Activated naive CD8-positive, alpha-beta T cell treated with anti-CD3 and anti-CD28 coated beads, Interleukin-2, amount 50 U/mL, for 24 hours (primary cell): ENCODE measurements around the gene KIRREL3.

Source experiments
- ATAC-seq: fragments of 150-1000 bp; cut with Tn5 transposase; one replicate; pipeline ENCODE4 v1.10.0; 2021
- DNase-seq: peaks from one replicate; pipeline ENCODE4 v3.0.0; 2021
- H3K27ac Mint-ChIP-seq: one replicate; pipeline ENCODE4 v1.8.0; 2021; ENCODE audit warnings: mild to moderate bottlenecking, mixed read lengths
- H3K27me3 Mint-ChIP-seq: one replicate; pipeline ENCODE4 v1.8.0; 2021; ENCODE audit warnings: mixed read lengths
- H3K36me3 Mint-ChIP-seq: one replicate; pipeline ENCODE4 v1.8.0; 2021; ENCODE audit warnings: low read depth, mixed read lengths
- H3K4me1 Mint-ChIP-seq: one replicate; pipeline ENCODE4 v1.8.0; 2021; ENCODE audit warnings: mixed read lengths
- H3K4me3 Mint-ChIP-seq: one replicate; pipeline ENCODE4 v1.8.0; 2021; ENCODE audit warnings: mild to moderate bottlenecking, moderate library complexity, mixed read lengths
- H3K9me3 Mint-ChIP-seq: one replicate; pipeline ENCODE4 v1.8.0; 2021; ENCODE audit warnings: mixed read lengths

KIRREL3 gene

DNA sequence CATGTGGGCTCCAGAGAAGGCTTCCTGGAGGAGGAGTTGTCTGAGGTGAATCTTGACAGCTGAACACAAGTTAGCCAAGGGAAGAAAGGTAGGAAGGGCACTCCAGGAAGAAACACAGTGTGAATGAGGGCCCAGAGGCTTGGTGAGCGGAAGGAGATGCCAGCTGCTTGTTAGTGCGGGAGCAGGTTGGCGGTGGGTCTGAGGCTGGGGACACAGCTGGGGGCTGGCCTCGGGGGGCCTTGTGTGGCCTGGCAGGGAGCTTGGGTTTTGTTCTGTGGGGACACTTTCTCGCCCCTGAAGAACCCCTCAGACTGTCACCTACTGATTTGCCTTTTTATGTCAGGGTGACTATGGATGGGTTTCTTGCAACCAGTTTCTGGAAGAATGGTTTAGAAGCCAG, 485.1 kb downstream of the KIRREL3 start:
- no peak for ATAC-seq
- H3K27ac Mint-ChIP-seq: no peak overlapping the region
- H3K9me3 Mint-ChIP-seq: no peaks in the 10 kb centered on the region
- H3K4me3 Mint-ChIP-seq: no peak overlapping the region
- no peaks in the 10 kb centered on the region for H3K36me3 Mint-ChIP-seq
- peaks cover 11% of the 10 kb centered on the region for H3K27me3 Mint-ChIP-seq
- no peaks in the 10 kb centered on the region for H3K4me1 Mint-ChIP-seq
- DNase-seq: no peak

- Mint-ChIP-seq H3K36me3 (no peaks in the 10 kb centered on the region), H3K9me3 (no peaks in the 10 kb centered on the region), H3K4me1 (no peaks in the 10 kb centered on the region), H3K4me3 (no peak overlapping the region), H3K27ac (no peak overlapping the region), H3K27me3 (peaks cover 11% of the 10 kb centered on the region)
- no peak for DNase-seq
- no peak for ATAC-seq
These were observed 486.4 kb downstream of the KIRREL3 start for GRCh38 chr11:126514061-126514693.

GRCh38 chr11:126512741-126513715, 487.5 kb downstream of the KIRREL3 start:
- H3K27ac Mint-ChIP-seq: no peak overlapping the region
- DNase-seq: no peak
- no peaks in the 10 kb centered on the region for H3K36me3 Mint-ChIP-seq
- no peak overlapping the region for H3K4me3 Mint-ChIP-seq
- H3K4me1 Mint-ChIP-seq: no peaks in the 10 kb centered on the region
- H3K9me3 Mint-ChIP-seq: no peaks in the 10 kb centered on the region
- H3K27me3 Mint-ChIP-seq: peaks cover 11% of the 10 kb centered on the region
- ATAC-seq: no peak

GRCh38 chr11:126512251-126512650, 488.3 kb downstream of the KIRREL3 start:
- H3K9me3 Mint-ChIP-seq: no peaks in the 10 kb centered on the region
- H3K4me3 Mint-ChIP-seq: no peak overlapping the region
- H3K4me1 Mint-ChIP-seq: no peaks in the 10 kb centered on the region
- H3K27ac Mint-ChIP-seq: no peak overlapping the region
- no peak for DNase-seq
- ATAC-seq: no peak
- H3K36me3 Mint-ChIP-seq: no peaks in the 10 kb centered on the region
- peaks cover 11% of the 10 kb centered on the region for H3K27me3 Mint-ChIP-seq

DNA sequence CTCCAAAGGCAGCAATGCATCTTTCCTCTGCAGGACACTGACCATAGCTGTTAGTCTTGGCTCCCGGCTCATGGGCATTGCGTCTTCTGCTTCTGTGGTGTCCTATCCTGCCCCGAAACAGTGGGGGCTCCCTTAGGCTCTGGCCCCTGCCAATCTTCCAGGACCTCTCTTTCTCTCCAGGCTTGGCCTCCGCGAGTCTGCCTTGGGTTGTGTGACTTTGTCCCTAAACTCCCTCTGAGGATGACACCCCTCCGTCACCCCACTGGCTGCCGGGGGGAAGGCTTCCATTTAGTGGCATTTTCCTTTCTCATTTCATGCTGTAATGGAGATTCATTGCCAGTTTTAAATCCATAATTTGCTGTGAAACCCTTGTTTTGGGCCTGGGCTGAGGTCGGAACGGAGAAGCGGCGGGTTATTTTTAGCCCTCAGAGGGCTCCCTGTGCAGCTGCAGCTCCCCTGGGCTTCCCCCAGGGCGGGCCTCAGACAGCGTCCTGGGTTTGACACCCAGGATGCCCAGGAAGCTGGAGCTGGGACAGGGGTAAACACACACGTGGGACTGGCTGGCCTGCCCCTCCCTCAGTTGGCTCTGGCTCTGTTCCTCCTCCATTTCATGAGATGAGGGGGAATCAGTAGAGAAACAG, 489.0 kb downstream of the KIRREL3 start:
- ATAC-seq: no peak
- H3K27ac Mint-ChIP-seq: no peak overlapping the region
- no peaks in the 10 kb centered on the region for H3K36me3 Mint-ChIP-seq
- H3K4me3 Mint-ChIP-seq: no peak overlapping the region
- peaks cover 4% of the 10 kb centered on the region for H3K9me3 Mint-ChIP-seq
- H3K27me3 Mint-ChIP-seq: peaks cover 15% of the 10 kb centered on the region
- DNase-seq: no peak
- no peaks in the 10 kb centered on the region for H3K4me1 Mint-ChIP-seq

- Mint-ChIP-seq H3K4me1 (no peaks in the 10 kb centered on the region), H3K4me3 (no peak overlapping the region), H3K27me3 (peaks cover 15% of the 10 kb centered on the region), H3K36me3 (no peaks in the 10 kb centered on the region), H3K9me3 (peaks cover 4% of the 10 kb centered on the region), H3K27ac (no peak overlapping the region)
- no peak for ATAC-seq
- no peak for DNase-seq
These were observed 489.8 kb downstream of the KIRREL3 start for GRCh38 chr11:126510621-126511370.

GRCh38 chr11:126507646-126508045, 492.9 kb downstream of the KIRREL3 start:
- peaks cover 24% of the 10 kb centered on the region for H3K27me3 Mint-ChIP-seq

GRCh38 chr11:126506789-126507188, 493.8 kb downstream of the KIRREL3 start:
- Mint-ChIP-seq H3K27ac (no peak overlapping the region), H3K36me3 (no peaks in the 10 kb centered on the region), H3K9me3 (peaks cover 9% of the 10 kb centered on the region), H3K4me3 (no peak overlapping the region), H3K4me1 (no peaks in the 10 kb centered on the region), H3K27me3 (peaks cover 22% of the 10 kb centered on the region)
- DNase-seq (no peak), ATAC-seq (no peak)

More at GRCh38 chr11:126507646-126508045, 492.9 kb downstream of the KIRREL3 start:
- no peak overlapping the region for H3K27ac Mint-ChIP-seq
- ATAC-seq (no peak), DNase-seq (no peak)
- H3K4me3 Mint-ChIP-seq: no peak overlapping the region
- H3K4me1 Mint-ChIP-seq: no peaks in the 10 kb centered on the region
- peaks cover 9% of the 10 kb centered on the region for H3K9me3 Mint-ChIP-seq
- H3K36me3 Mint-ChIP-seq: no peaks in the 10 kb centered on the region

DNA sequence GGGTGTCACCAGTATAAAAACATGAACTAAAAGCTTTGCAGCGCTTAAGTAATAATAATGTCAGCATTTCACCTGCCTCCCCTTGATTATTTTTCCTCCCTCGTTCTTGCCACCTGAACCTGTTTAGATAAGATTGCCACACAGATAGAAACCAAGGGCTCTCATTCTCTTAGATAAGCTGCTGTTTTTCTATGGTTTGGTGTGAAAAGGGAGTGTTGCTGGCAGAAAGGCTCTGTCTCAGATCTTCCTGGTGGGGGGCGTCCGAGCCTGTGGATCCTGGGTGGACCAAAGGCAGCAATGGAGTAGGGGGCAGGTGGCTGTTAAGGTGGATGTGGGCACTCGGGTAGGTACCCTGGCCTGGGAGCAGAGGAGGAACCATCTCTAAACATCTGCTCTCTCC, 497.6 kb downstream of the KIRREL3 start:
- DNase-seq (no peak), ATAC-seq (no peak)
- no peak overlapping the region for H3K4me3 Mint-ChIP-seq
- H3K4me1 Mint-ChIP-seq: no peaks in the 10 kb centered on the region
- H3K27me3 Mint-ChIP-seq: peaks cover 26% of the 10 kb centered on the region
- no peaks in the 10 kb centered on the region for H3K36me3 Mint-ChIP-seq
- peaks cover 9% of the 10 kb centered on the region for H3K9me3 Mint-ChIP-seq
- no peak overlapping the region for H3K27ac Mint-ChIP-seq

GRCh38 chr11:126502159-126502558, 498.4 kb downstream of the KIRREL3 start:
- Mint-ChIP-seq H3K27me3 (peaks cover 26% of the 10 kb centered on the region), H3K36me3 (no peaks in the 10 kb centered on the region), H3K27ac (no peak overlapping the region), H3K4me3 (no peak overlapping the region), H3K9me3 (peaks cover 9% of the 10 kb centered on the region), H3K4me1 (no peaks in the 10 kb centered on the region)
- no peak for DNase-seq
- ATAC-seq: no peak

- H3K27me3 Mint-ChIP-seq: peaks cover 21% of the 10 kb centered on the region
- no peak overlapping the region for H3K27ac Mint-ChIP-seq
- ATAC-seq: no peak
- peaks cover 6% of the 10 kb centered on the region for H3K9me3 Mint-ChIP-seq
- no peak for DNase-seq
- no peaks in the 10 kb centered on the region for H3K4me1 Mint-ChIP-seq
- no peaks in the 10 kb centered on the region for H3K36me3 Mint-ChIP-seq
- H3K4me3 Mint-ChIP-seq: no peak overlapping the region
These were observed 498.9 kb downstream of the KIRREL3 start for GRCh38 chr11:126501641-126502040.

DNA sequence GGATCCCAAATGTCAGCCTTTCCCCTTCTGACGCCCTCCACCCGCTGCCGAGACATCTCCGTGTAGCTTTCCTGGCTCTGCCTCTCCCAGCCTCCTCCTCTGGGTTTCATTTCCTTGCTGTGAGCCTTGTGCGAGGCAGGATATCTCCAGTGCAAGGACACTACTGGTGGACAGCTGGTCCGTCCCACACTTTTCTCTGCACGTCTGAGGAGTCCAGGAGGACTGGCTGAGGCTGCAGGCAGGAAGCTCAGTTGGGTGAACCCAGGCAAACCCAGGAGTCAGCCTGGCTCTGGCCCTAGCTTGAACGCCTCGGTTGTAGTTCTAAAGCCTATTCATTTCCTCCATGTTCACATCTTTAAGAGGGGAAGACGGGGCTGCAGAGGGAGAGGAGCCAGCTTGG, 499.6 kb downstream of the KIRREL3 start:
- Mint-ChIP-seq H3K27me3 (peaks cover 21% of the 10 kb centered on the region), H3K36me3 (no peaks in the 10 kb centered on the region), H3K4me3 (no peak overlapping the region), H3K4me1 (no peaks in the 10 kb centered on the region), H3K27ac (no peak overlapping the region), H3K9me3 (peaks cover 6% of the 10 kb centered on the region)
- ATAC-seq (no peak), DNase-seq (no peak)

DNA sequence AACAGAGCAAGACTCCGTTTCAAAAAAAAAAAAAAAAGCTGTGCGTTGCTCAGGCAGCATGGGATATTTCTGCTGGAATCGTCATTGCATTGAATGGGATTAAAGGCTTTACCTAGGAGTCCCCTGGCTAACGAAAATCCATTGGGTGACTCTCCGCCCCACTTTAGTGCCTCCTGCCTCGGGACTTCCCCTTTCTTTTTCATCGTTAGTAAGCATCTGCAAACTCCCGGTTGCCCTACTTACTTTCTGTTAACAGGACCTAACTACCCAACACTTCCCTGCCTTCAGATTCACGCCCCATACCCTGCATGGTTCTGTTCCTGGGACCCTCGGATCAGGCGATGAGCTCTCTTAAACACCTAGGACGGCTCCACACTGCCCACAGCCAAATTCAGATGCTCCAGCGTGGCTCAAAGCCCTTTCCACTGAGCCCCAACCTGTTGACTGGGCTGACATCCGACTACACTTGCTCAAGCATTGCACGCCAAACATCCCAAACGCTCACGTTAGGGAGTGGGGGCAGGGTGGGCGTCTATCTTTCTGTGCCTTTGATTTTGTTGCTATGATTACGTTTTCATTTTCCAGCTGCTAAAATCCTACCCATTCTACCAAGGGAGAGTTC, 501.3 kb downstream of the KIRREL3 start:
- Mint-ChIP-seq H3K36me3 (no peaks in the 10 kb centered on the region), H3K27ac (no peak overlapping the region), H3K27me3 (peaks cover 19% of the 10 kb centered on the region), H3K9me3 (peaks cover 1% of the 10 kb centered on the region), H3K4me3 (no peak overlapping the region), H3K4me1 (no peaks in the 10 kb centered on the region)
- ATAC-seq (no peak), DNase-seq (no peak)

DNA sequence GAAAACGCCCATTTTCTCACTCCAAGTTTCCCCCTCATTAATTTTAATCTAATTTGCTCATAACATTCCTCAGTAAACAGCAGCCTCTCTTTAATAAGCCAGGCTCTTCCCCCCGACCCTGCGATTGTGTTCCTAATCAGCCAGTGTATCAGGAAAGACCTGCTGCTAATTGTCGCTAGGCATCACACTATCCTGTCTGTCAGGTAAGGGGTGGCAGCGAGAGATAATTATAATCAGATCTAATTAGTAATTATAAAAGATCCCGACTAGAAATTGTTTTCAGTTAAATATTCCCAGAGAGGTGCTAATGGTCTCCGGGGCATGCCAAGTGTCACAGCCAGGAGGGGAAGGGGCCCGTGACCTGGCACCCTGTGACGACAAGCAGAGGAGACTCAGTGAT, 502.3 kb downstream of the KIRREL3 start:
- Mint-ChIP-seq H3K27me3 (peaks cover 15% of the 10 kb centered on the region), H3K4me3 (no peak overlapping the region), H3K4me1 (no peaks in the 10 kb centered on the region), H3K36me3 (no peaks in the 10 kb centered on the region), H3K27ac (no peak overlapping the region), H3K9me3 (no peaks in the 10 kb centered on the region)
- DNase-seq: no peak
- no peak for ATAC-seq
